ENCODE results near the gene LENG1.
"Not testable (repeated sequence)": the region's sequence is repeated elsewhere in the genome, so short reads cannot be mapped to it uniquely, and the experiment has no call there.

The LENG1 gene

GRCh38 chr19:54179262-54179852 is 19.8 kb upstream of the LENG1 start:
- no peak overlapping the region for H3K4me3 ChIP-seq (ENCODE audit: low read depth, low read length)
- TF ChIP-seq CTCF (IDR thresholded peaks at IDR 0.05; ENCODE audit: borderline replicate concordance, insufficient read depth, low read depth, low read length) = no peak

GRCh38 chr19:54178581-54179261 is 19.2 kb upstream of the LENG1 start:
- TF ChIP-seq CTCF (IDR thresholded peaks at IDR 0.05; ENCODE audit: borderline replicate concordance, insufficient read depth, low read depth, low read length) = no peak
- no peak overlapping the region for H3K4me3 ChIP-seq (ENCODE audit: low read depth, low read length)

DNA sequence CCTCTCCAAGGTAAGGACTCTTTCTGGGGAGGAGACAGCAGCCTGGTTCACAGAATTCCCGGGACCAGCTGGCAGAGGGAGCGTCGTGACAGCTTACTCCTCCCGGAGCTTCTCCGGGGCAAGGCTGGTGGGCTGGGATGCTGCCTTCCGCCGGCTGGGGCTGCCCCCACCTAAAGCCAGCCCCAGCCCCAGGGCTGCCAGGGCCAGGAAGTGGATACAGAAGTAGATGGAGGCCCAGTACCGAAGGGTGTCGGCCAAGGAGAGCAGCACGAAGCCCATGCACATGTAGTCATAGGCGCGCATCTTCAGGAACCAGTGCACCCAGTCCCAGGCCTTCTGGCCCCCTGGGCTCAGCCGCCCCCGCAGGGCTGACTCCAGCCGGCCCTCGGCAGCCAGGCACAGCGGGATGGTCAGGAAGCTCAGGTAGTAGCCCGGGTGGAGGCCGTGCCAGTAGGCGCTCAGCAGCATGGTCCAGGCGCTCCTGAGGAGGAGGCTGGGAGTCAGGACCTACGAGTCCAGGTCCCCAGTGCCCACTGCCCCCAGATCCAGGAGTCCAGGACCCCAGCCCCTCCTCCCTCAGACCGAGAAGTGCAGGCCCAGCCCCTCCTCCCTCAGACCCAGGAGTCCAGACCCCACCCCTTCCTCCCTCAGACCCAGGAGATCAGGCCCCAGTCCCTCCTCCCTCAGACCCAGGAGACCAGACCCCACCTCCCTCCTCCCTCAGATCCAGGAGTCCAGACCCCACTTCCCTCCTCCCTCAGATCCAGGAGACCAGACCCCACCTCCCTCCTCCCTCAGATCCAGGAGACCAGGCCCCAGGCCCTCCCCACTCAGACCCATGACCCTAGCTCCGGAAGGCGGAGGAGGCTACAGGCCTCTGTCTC is 14.7 kb upstream of the LENG1 start:
- H3K4me3 ChIP-seq (ENCODE audit: low read depth, low read length) = no peak overlapping the region
- TF ChIP-seq CTCF (IDR thresholded peaks at IDR 0.05; ENCODE audit: borderline replicate concordance, insufficient read depth, low read depth, low read length) = no peak

- H3K4me3 ChIP-seq (ENCODE audit: low read depth, low read length) = no peak overlapping the region
- TF ChIP-seq CTCF (IDR thresholded peaks at IDR 0.05; ENCODE audit: borderline replicate concordance, insufficient read depth, low read depth, low read length) = no peak
These were observed 13.8 kb upstream of the LENG1 start for GRCh38 chr19:54173359-54173699.

GRCh38 chr19:54172471-54173358 is 13.2 kb upstream of the LENG1 start, which contains the start of gene TMC4:
TSS of gene TMC4 (minus strand) at chr19:54173160. CDS start at chr19:54173117, 43 bp downstream.
- H3K4me3 ChIP-seq (ENCODE audit: low read depth, low read length) = no peak within 1 kb of the TSS
- 0 out of 2 replicates have a peak, but pooled peaks have one; percentile 8 for TF ChIP-seq CTCF (IDR thresholded peaks at IDR 0.05; ENCODE audit: borderline replicate concordance, insufficient read depth, low read depth, low read length)

DNA sequence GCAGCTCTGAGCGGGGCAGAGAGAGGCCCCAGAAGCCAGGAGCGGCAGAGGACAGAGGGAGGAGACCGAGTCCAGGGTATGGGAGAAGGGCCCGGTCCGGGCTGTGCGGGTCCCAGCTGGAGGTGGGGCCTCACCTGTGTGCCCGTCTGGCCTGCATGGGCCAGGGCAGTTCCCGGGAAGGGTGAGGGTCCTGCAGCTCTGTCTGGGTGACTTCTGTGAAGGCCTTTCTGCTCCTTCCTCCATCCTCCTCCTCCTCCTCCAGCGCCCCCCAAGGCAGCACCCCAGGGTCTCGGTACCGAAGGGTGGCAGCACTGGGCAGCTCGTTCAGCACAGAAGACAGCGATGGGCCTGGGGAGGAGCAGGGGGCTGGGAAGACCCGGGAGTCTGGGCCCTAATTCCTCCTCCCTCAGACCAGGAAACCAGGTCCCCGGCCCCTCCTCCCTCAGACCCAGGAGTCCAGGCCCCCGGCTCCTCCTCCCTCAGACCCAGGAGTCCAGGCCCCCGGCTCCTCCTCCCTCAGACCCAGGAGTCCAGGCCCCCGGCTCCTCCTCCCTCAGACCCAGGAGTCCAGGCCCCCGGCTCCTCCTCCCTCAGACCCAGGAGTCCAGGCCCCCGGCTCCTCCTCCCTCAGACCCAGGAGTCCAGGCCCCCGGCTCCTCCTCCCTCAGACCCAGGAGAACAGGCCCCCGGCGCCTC is 12.4 kb upstream of the LENG1 start:
- H3K4me3 ChIP-seq (ENCODE audit: low read depth, low read length) = not testable (repeated sequence)

All from GM12875 (cell line).